Measurements from ENCODE around the gene FLOT2. TPM values are rescaled to one million over a fixed set of nuclear protein-coding genes. Genes with fewer than 3 reads are reported as not detected.

Gene FLOT2
- total RNA-seq, 4 donors from 2014 or later: 21.7 to 53.6 (median 41.9) TPM

GRCh38 chr17:28917465-28917864 is 19.9 kb upstream of the FLOT2 start:
- H3K4me1 ChIP-seq: peaks cover 0 to 8% (median under 1%) of the 10 kb centered on the region in 4 donors
- H3K27me3 ChIP-seq: no peaks in the 10 kb centered on the region
- peaks cover 0 to 98% (median 0%) of the 10 kb centered on the region in 3 donors for H3K36me3 ChIP-seq
- H3K9me3 ChIP-seq: no peaks in the 10 kb centered on the region
- TF ChIP-seq CTCF (IDR thresholded peaks at IDR 0.05) (no peak), POLR2A (IDR thresholded peaks at IDR 0.05) (no peak)
- no peak overlapping the region for H3K4me3 ChIP-seq
- DNase-seq: no peak
- no peak overlapping the region for H3K27ac ChIP-seq

GRCh38 chr17:28917029-28917428 is 19.5 kb upstream of the FLOT2 start:
- DNase-seq: no peak
- H3K9me3 ChIP-seq: no peaks in the 10 kb centered on the region
- peaks cover 0 to 98% (median 0%) of the 10 kb centered on the region in 3 donors for H3K36me3 ChIP-seq
- peaks cover 0 to 12% (median 2%) of the 10 kb centered on the region in 4 donors for H3K4me1 ChIP-seq
- no peak overlapping the region for H3K27ac ChIP-seq
- no peaks in the 10 kb centered on the region for H3K27me3 ChIP-seq
- no peak overlapping the region for H3K4me3 ChIP-seq
- no peak for TF ChIP-seq POLR2A (IDR thresholded peaks at IDR 0.05)
- no peak for TF ChIP-seq CTCF (IDR thresholded peaks at IDR 0.05)

GRCh38 chr17:28916302-28916934 is 18.9 kb upstream of the FLOT2 start:
- Histone ChIP-seq H3K4me3 (no peak overlapping the region), H3K36me3 (peaks cover 0 to 98% (median 0%) of the 10 kb centered on the region in 3 donors), H3K9me3 (no peaks in the 10 kb centered on the region), H3K27me3 (no peaks in the 10 kb centered on the region), H3K27ac (no peak overlapping the region), H3K4me1 (peaks cover 0 to 17% (median 2%) of the 10 kb centered on the region in 4 donors)
- TF ChIP-seq POLR2A (IDR thresholded peaks at IDR 0.05) (no peak), CTCF (IDR thresholded peaks at IDR 0.05) (peak; percentile 53 to 73 (median 70))
- DNase-seq: peak in 2 of 3 donors; percentile 41 to 81

GRCh38 chr17:28912938-28913333 is 15.4 kb upstream of the FLOT2 start:
- peak overlapping the region in 1 of 4 donors; percentile 55 for H3K27ac ChIP-seq

GRCh38 chr17:28912281-28912937 is 14.9 kb upstream of the FLOT2 start:
- Histone ChIP-seq H3K27me3 (no peaks in the 10 kb centered on the region), H3K27ac (peak overlapping the region in 2 of 4 donors; percentile 7 to 55), H3K36me3 (peaks cover 0 to 95% (median 0%) of the 10 kb centered on the region in 3 donors), H3K4me3 (no peak overlapping the region), H3K4me1 (peaks cover 0 to 33% (median 2%) of the 10 kb centered on the region in 4 donors), H3K9me3 (no peaks in the 10 kb centered on the region)
- TF ChIP-seq POLR2A (IDR thresholded peaks at IDR 0.05): no peak
- peak in 4 of 6 experiments; percentile 25 to 49 (median 45) for TF ChIP-seq CTCF (IDR thresholded peaks at IDR 0.05)
- DNase-seq: peak in 1 of 3 donors; percentile 64

More at GRCh38 chr17:28912938-28913333, 15.4 kb upstream of the FLOT2 start:
- no peak overlapping the region for H3K4me3 ChIP-seq
- no peaks in the 10 kb centered on the region for H3K27me3 ChIP-seq
- H3K9me3 ChIP-seq: no peaks in the 10 kb centered on the region
- H3K4me1 ChIP-seq: peaks cover 0 to 30% (median 2%) of the 10 kb centered on the region in 4 donors
- TF ChIP-seq POLR2A (IDR thresholded peaks at IDR 0.05) (no peak), CTCF (IDR thresholded peaks at IDR 0.05) (no peak)
- DNase-seq: no peak
- peaks cover 0 to 95% (median 0%) of the 10 kb centered on the region in 3 donors for H3K36me3 ChIP-seq
